Trophoblast cell (in vitro differentiated cells and primary cell): ENCODE results near the gene PCDHB3.
"Not testable (repeated sequence)": the region's sequence is repeated elsewhere in the genome, so short reads cannot be mapped to it uniquely, and the experiment has no call there.

Source experiments
- DNase-seq, 2 donors: peaks; one replicate each; pipeline ENCODE4 v3.0.0-alpha.2; 2016
- H2AFZ ChIP-seq: 2 replicates; pipeline ENCODE4 v1.6.1; 2013; ENCODE audit warnings: low read length, moderate library complexity, mild to moderate bottlenecking; ENCODE audit not compliant: insufficient read depth, poor library complexity
- H2AK5ac ChIP-seq: 2 replicates; pipeline ENCODE4 v1.6.1; 2013; ENCODE audit warnings: mild to moderate bottlenecking, low read length
- H2BK120ac ChIP-seq: 2 replicates; pipeline ENCODE4 v1.6.1; 2013; ENCODE audit warnings: low read length, mild to moderate bottlenecking, moderate library complexity; ENCODE audit not compliant: insufficient read depth, poor library complexity
- H2BK12ac ChIP-seq: 2 replicates; pipeline ENCODE4 v1.6.1; 2013; ENCODE audit warnings: mild to moderate bottlenecking, low read length, moderate library complexity
- H2BK5ac ChIP-seq: 2 replicates; pipeline ENCODE4 v1.6.1; 2013; ENCODE audit warnings: low read length, low read depth, moderate library complexity, mild to moderate bottlenecking; ENCODE audit not compliant: poor library complexity
- H3K14ac ChIP-seq: 2 replicates; pipeline ENCODE4 v1.6.1; 2013; ENCODE audit warnings: mild to moderate bottlenecking, low read length
- H3K18ac ChIP-seq: 2 replicates; pipeline ENCODE4 v1.6.1; 2013; ENCODE audit warnings: mild to moderate bottlenecking, low read length
- H3K23ac ChIP-seq: 2 replicates; pipeline ENCODE4 v1.6.1; 2013; ENCODE audit warnings: low read length
- H3K27ac ChIP-seq: 2 replicates; pipeline ENCODE4 v1.5.1; 2013; ENCODE audit warnings: low read depth, mild to moderate bottlenecking, inconsistent platforms, low read length, moderate library complexity
- H3K27me3 ChIP-seq: 2 replicates; pipeline ENCODE4 v1.6.1; 2013; ENCODE audit warnings: inconsistent platforms, mild to moderate bottlenecking, low read length, moderate library complexity; ENCODE audit not compliant: insufficient read depth
- H3K36me3 ChIP-seq, 2 experiments: 1 replicate in 1 of 2; 2 replicates in 1 of 2; pipeline ENCODE4 v1.6.1; 2013; ENCODE audit warnings: low read length in 2 of 2, mild to moderate bottlenecking in 2 of 2, moderate library complexity in 1 of 2; ENCODE audit not compliant: insufficient read depth in 2 of 2, control insufficient read depth in 1 of 2
- H3K4ac ChIP-seq: 2 replicates; pipeline ENCODE4 v1.6.1; 2013; ENCODE audit warnings: low read depth, mild to moderate bottlenecking, low read length, moderate library complexity
- H3K4me1 ChIP-seq, 2 experiments: 1 replicate in 1 of 2; 2 replicates in 1 of 2; pipeline ENCODE4 v1.6.1; 2013; ENCODE audit warnings: low read length in 2 of 2, mild to moderate bottlenecking in 2 of 2, moderate library complexity in 1 of 2; ENCODE audit not compliant: insufficient read depth in 2 of 2, control insufficient read depth in 1 of 2
- H3K4me2 ChIP-seq: 2 replicates; pipeline ENCODE4 v1.6.1; 2013; ENCODE audit warnings: inconsistent platforms, mild to moderate bottlenecking, low read length, moderate library complexity
- H3K4me3 ChIP-seq: 2 replicates; pipeline ENCODE4 v1.5.1; 2013; ENCODE audit warnings: mild to moderate bottlenecking, low read depth, low read length, inconsistent platforms
- H3K79me1 ChIP-seq: one replicate; pipeline ENCODE4 v1.6.1; 2013; ENCODE audit warnings: low read length
- H3K79me2 ChIP-seq: 2 replicates; pipeline ENCODE4 v1.6.1; 2013; ENCODE audit warnings: low read length, mild to moderate bottlenecking; ENCODE audit not compliant: control insufficient read depth, insufficient read depth, poor library complexity
- H3K9ac ChIP-seq: 2 replicates; pipeline ENCODE4 v1.6.1; 2013; ENCODE audit warnings: mild to moderate bottlenecking, low read length
- H3K9me3 ChIP-seq: 2 replicates; pipeline ENCODE4 v1.6.1; 2013; ENCODE audit warnings: low read depth, mild to moderate bottlenecking, control low read depth, inconsistent platforms, low read length; ENCODE audit not compliant: insufficient read depth
- H4K12ac ChIP-seq: 2 replicates; pipeline ENCODE4 v1.6.1; 2013; ENCODE audit warnings: low read depth, mild to moderate bottlenecking, low read length, moderate library complexity
- H4K8ac ChIP-seq: 2 replicates; pipeline ENCODE4 v1.6.1; 2013; ENCODE audit warnings: low read depth, mild to moderate bottlenecking, low read length, moderate library complexity
- H4K91ac ChIP-seq: one replicate; pipeline ENCODE4 v1.6.1; 2013; ENCODE audit warnings: low read depth, mild to moderate bottlenecking, low read length, moderate library complexity
- WGBS: extraction: QIAGEN DNeasy Blood & Tissue Kit; methylation state at CpG from one replicate; pipeline ENCODE4 v1.1.7; 2013; ENCODE audit warnings: missing lambda C conversion rate; ENCODE audit not compliant: insufficient read length, insufficient coverage; ENCODE audit errors: extremely low coverage; 5-methylcytosine and 5-hydroxymethylcytosine counted together

PCDHB3 gene

DNA sequence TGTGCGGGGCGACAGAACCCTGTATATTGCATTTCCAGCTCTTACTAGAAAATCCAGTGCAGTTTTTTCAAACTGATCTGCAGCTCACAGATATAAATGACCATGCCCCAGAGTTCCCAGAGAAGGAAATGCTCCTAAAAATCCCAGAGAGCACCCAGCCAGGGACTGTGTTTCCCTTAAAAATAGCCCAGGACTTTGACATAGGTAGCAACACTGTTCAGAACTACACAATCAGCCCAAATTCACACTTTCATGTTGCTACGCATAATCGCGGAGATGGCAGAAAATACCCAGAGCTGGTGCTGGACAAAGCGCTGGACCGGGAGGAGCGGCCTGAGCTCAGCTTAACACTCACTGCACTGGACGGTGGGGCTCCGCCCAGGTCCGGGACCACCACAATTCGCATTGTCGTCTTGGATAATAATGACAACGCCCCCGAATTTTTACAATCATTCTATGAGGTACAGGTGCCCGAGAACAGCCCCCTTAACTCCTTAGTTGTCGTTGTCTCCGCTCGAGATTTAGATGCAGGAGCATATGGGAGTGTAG, 35.5 kb downstream of the PCDHB3 start:
- H3K23ac ChIP-seq = no peak overlapping the region
- DNase-seq = no peak
- H4K12ac ChIP-seq = no peak overlapping the region
- H3K36me3 ChIP-seq = peaks cover 0 to 1% of the 10 kb centered on the region in 2 experiments
- no peak overlapping the region for H3K27ac ChIP-seq
- H3K27me3 ChIP-seq = no peaks in the 10 kb centered on the region
- H3K14ac ChIP-seq = no peak overlapping the region
- no peak overlapping the region for H2AK5ac ChIP-seq
- no peak overlapping the region for H2BK12ac ChIP-seq
- no peaks in the 10 kb centered on the region for H3K79me1 ChIP-seq
- WGBS = no CpG with 5 or more reads among the region's 19 CpGs
- H2BK120ac ChIP-seq = no peak overlapping the region
- H3K9me3 ChIP-seq = no peaks in the 10 kb centered on the region
- H3K4me1 ChIP-seq = no peaks in the 10 kb centered on the region
- no peak overlapping the region for H3K18ac ChIP-seq
- no peak overlapping the region for H3K4ac ChIP-seq
- H3K79me2 ChIP-seq = no peaks in the 10 kb centered on the region
- no peak overlapping the region for H3K9ac ChIP-seq
- H4K91ac ChIP-seq = no peak overlapping the region
- H2BK5ac ChIP-seq = no peak overlapping the region
- no peak overlapping the region for H4K8ac ChIP-seq
- no peak overlapping the region for H2AFZ ChIP-seq
- peak overlapping the region; percentile 40 for H3K4me2 ChIP-seq
- no peak overlapping the region for H3K4me3 ChIP-seq

GRCh38 chr5:141137346-141137745, 37.1 kb downstream of the PCDHB3 start:
- H3K79me1 ChIP-seq, H2AK5ac ChIP-seq, H3K9ac ChIP-seq, H3K36me3 ChIP-seq, H3K4me2 ChIP-seq, H3K4ac ChIP-seq, H3K4me3 ChIP-seq, H3K4me1 ChIP-seq, H3K79me2 ChIP-seq, H3K9me3 ChIP-seq, H2AFZ ChIP-seq, H3K18ac ChIP-seq, H4K91ac ChIP-seq, H3K27me3 ChIP-seq, H3K14ac ChIP-seq, H2BK120ac ChIP-seq, H4K12ac ChIP-seq, H3K23ac ChIP-seq, H2BK12ac ChIP-seq, H4K8ac ChIP-seq, DNase-seq, H3K27ac ChIP-seq, H2BK5ac ChIP-seq: not testable (repeated sequence)
- WGBS = no CpG with 5 or more reads among the region's 34 CpGs

DNA sequence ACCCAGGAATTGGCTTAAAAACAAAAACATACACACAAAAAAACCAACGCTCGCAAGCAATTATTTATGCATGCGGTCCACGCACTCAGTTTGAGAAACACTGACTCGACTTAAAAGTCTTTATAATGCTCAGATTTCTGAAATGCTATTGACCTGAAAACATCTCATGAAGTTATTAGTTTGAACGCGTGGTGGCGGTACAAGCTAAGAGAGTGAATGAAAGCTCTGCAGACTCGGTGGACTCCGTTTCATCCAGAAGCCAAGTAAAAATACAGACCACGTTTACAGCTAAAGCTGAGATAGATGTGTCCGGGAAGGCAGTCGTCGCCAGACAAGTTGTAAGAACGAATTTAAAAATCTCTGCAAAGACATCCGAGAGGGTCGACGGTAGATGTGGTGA, 49.5 kb downstream of the PCDHB3 start, which contains the start of gene PCDHB6:
TSS of gene PCDHB6 (plus strand) at position 246 of the 400 bp plus-strand sequence. CDS start 201 bp downstream, outside the sequence.
- H2BK5ac ChIP-seq = no peak within 1 kb of the TSS
- no peak within 1 kb of the TSS for H3K23ac ChIP-seq
- H2BK120ac ChIP-seq = no peak within 1 kb of the TSS
- H3K79me2 ChIP-seq = no peaks in the 10 kb centered on the region
- H3K4me3 ChIP-seq = no peak within 1 kb of the TSS
- H3K79me1 ChIP-seq = no peaks in the 10 kb centered on the region
- H3K4me1 ChIP-seq = no peaks in the 10 kb centered on the region
- H2AK5ac ChIP-seq = no peak within 1 kb of the TSS
- H4K12ac ChIP-seq = no peak within 1 kb of the TSS
- no peak within 1 kb of the TSS for H4K8ac ChIP-seq
- H3K9ac ChIP-seq = no peak within 1 kb of the TSS
- no peaks in the 10 kb centered on the region for H3K27me3 ChIP-seq
- no peak within 1 kb of the TSS for H4K91ac ChIP-seq
- no peak within 1 kb of the TSS for H2BK12ac ChIP-seq
- H3K4me2 ChIP-seq = no peak within 1 kb of the TSS
- no peak for DNase-seq
- no peak within 1 kb of the TSS for H3K27ac ChIP-seq
- no peak within 1 kb of the TSS for H2AFZ ChIP-seq
- WGBS = no CpG with 5 or more reads among the region's 18 CpGs
- no peak within 1 kb of the TSS for H3K4ac ChIP-seq
- H3K14ac ChIP-seq = no peak within 1 kb of the TSS
- H3K9me3 ChIP-seq = peaks cover 2% of the 10 kb centered on the region
- no peaks in the 10 kb centered on the region for H3K36me3 ChIP-seq
- H3K18ac ChIP-seq = no peak within 1 kb of the TSS

DNA sequence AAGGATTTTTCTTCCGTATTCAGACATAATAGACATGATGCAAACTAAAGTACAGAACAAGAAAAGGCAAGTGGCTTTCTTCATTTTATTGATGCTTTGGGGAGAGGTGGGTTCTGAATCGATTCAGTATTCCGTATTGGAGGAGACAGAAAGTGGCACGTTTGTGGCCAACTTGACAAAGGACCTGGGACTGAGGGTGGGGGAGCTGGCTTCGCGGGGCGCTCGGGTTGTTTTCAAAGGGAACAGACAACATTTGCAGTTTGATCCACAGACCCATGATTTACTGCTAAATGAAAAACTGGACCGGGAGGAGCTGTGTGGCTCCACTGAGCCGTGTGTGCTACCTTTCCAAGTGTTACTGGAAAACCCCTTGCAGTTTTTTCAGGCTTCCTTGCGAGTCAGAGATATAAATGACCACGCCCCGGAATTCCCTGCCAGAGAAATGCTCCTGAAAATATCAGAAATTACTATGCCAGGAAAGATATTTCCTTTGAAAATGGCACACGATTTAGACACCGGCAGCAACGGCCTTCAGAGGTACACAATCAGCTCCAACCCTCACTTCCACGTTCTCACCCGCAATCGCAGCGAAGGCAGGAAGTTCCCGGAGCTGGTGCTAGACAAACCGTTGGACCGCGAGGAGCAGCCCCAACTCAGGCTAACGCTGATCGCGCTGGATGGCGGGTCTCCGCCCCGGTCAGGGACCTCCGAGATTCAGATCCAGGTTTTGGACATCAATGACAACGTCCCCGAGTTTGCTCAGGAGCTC, 50.1 kb downstream of the PCDHB3 start:
- Histone ChIP-seq H3K23ac (no peak overlapping the region), H3K79me1 (no peaks in the 10 kb centered on the region), H3K27ac (no peak overlapping the region), H3K4me2 (no peak overlapping the region), H3K79me2 (no peaks in the 10 kb centered on the region), H3K4ac (no peak overlapping the region), H2AFZ (no peak overlapping the region), H3K9me3 (peaks cover 2% of the 10 kb centered on the region), H2BK12ac (no peak overlapping the region), H3K4me3 (no peak overlapping the region), H2BK5ac (no peak overlapping the region), H3K4me1 (no peaks in the 10 kb centered on the region), H2BK120ac (no peak overlapping the region), H3K9ac (no peak overlapping the region), H3K14ac (no peak overlapping the region), H4K12ac (no peak overlapping the region), H4K8ac (no peak overlapping the region), H3K27me3 (no peaks in the 10 kb centered on the region), H3K18ac (no peak overlapping the region), H3K36me3 (no peaks in the 10 kb centered on the region), H4K91ac (no peak overlapping the region), H2AK5ac (no peak overlapping the region)
- no peak for DNase-seq
- WGBS = no CpG with 5 or more reads among the region's 33 CpGs
